Activated T-helper 2 cell treated with anti-CD3 and anti-CD28 coated beads, Interferon-gamma antibody, Interleukin-2, Interleukin-4, amounts not matched to agents 10 μg/mL and 5 μg/mL and 100 μg/mL, durations not matched to agents 14 hours and 24 hours and 36 hours (primary cell): ENCODE results near the gene ZNF609. TPM values are rescaled to one million over a fixed set of nuclear protein-coding genes. Genes with fewer than 3 reads are reported as not detected.

Experiments used
- DNase-seq: peaks from one replicate; pipeline ENCODE4 v3.0.0; 2021; ENCODE audit warnings: low spot score
- H3K27ac Mint-ChIP-seq: one replicate; pipeline ENCODE4 v1.8.0; 2021; ENCODE audit warnings: mixed read lengths
- H3K27me3 Mint-ChIP-seq: one replicate; pipeline ENCODE4 v1.8.0; 2021; ENCODE audit warnings: low read depth, mixed read lengths
- H3K36me3 Mint-ChIP-seq: one replicate; pipeline ENCODE4 v1.8.0; 2021; ENCODE audit warnings: low read depth, mixed read lengths
- H3K4me1 Mint-ChIP-seq: one replicate; pipeline ENCODE4 v1.8.0; 2021; ENCODE audit warnings: low read depth, mixed read lengths
- H3K4me3 Mint-ChIP-seq: one replicate; pipeline ENCODE4 v1.8.0; 2021; ENCODE audit warnings: low read depth, mild to moderate bottlenecking, moderate library complexity, mixed read lengths
- H3K9me3 Mint-ChIP-seq: one replicate; pipeline ENCODE4 v1.8.0; 2021; ENCODE audit warnings: mixed read lengths
- intact Hi-C: fragments of 100-400 bp; cut with micrococcal nuclease; formaldehyde crosslinking; loops from one replicate; pipeline ENCODE4 v1.15.1; 2023
- total RNA-seq: library from RNA; stranded (reverse); gene quantifications from 2 replicates; pipeline ENCODE4 v1.2.3, GENCODE V29; 2022

ZNF609 gene
- total RNA-seq, 1 donor from 2014 or later = 50.9 TPM

GRCh38 chr15:64566629-64567427 is 106.5 kb downstream of the ZNF609 start:
- intact Hi-C loops = no loop called here
- H3K27ac Mint-ChIP-seq = no peak overlapping the region

GRCh38 chr15:64568765-64569164 is 108.4 kb downstream of the ZNF609 start:
- Mint-ChIP-seq H3K4me1 (peaks cover 56% of the 10 kb centered on the region), H3K9me3 (no peaks in the 10 kb centered on the region), H3K4me3 (no peak overlapping the region), H3K27ac (peak overlapping the region; percentile 43), H3K36me3 (peaks cover 28% of the 10 kb centered on the region), H3K27me3 (no peaks in the 10 kb centered on the region)
- DNase-seq = no peak
- intact Hi-C loops = loop anchor here (1.0 kb wide), 1 partner anchor 107 kb away; no protein-coding TSS in a partner anchor

More at GRCh38 chr15:64566629-64567427, 106.5 kb downstream of the ZNF609 start:
- no peaks in the 10 kb centered on the region for H3K9me3 Mint-ChIP-seq
- DNase-seq = no peak
- H3K27me3 Mint-ChIP-seq = no peaks in the 10 kb centered on the region
- peaks cover 50% of the 10 kb centered on the region for H3K4me1 Mint-ChIP-seq
- peaks cover 28% of the 10 kb centered on the region for H3K36me3 Mint-ChIP-seq
- no peak overlapping the region for H3K4me3 Mint-ChIP-seq

- no peak overlapping the region for H3K4me3 Mint-ChIP-seq
- no peaks in the 10 kb centered on the region for H3K27me3 Mint-ChIP-seq
- H3K4me1 Mint-ChIP-seq = peaks cover 54% of the 10 kb centered on the region
- no peak for DNase-seq
- H3K27ac Mint-ChIP-seq = peak overlapping the region; percentile 55
- H3K36me3 Mint-ChIP-seq = peaks cover 32% of the 10 kb centered on the region
- H3K9me3 Mint-ChIP-seq = no peaks in the 10 kb centered on the region
- intact Hi-C loops = loop anchor here (5.0 kb wide), 1 partner anchor 40 kb away; no protein-coding TSS in a partner anchor
Observed at GRCh38 chr15:64571857-64572291, 111.5 kb downstream of the ZNF609 start.

GRCh38 chr15:64572856-64573255 is 112.5 kb downstream of the ZNF609 start:
- no peaks in the 10 kb centered on the region for H3K27me3 Mint-ChIP-seq
- peaks cover 31% of the 10 kb centered on the region for H3K36me3 Mint-ChIP-seq
- peaks cover 53% of the 10 kb centered on the region for H3K4me1 Mint-ChIP-seq
- intact Hi-C loops = loop anchor here (5.0 kb wide), 1 partner anchor 41 kb away; no protein-coding TSS in a partner anchor
- H3K4me3 Mint-ChIP-seq = no peak overlapping the region
- no peaks in the 10 kb centered on the region for H3K9me3 Mint-ChIP-seq
- H3K27ac Mint-ChIP-seq = no peak overlapping the region
- no peak for DNase-seq

GRCh38 chr15:64574301-64575017 is 114.1 kb downstream of the ZNF609 start:
- H3K9me3 Mint-ChIP-seq = no peaks in the 10 kb centered on the region
- H3K4me3 Mint-ChIP-seq = no peak overlapping the region
- H3K36me3 Mint-ChIP-seq = peaks cover 32% of the 10 kb centered on the region
- peak overlapping the region; percentile 36 for H3K27ac Mint-ChIP-seq
- intact Hi-C loops = loop anchor here (5.0 kb wide), 1 partner anchor 42 kb away; no protein-coding TSS in a partner anchor
- no peak for DNase-seq
- no peaks in the 10 kb centered on the region for H3K27me3 Mint-ChIP-seq
- peaks cover 37% of the 10 kb centered on the region for H3K4me1 Mint-ChIP-seq

- Mint-ChIP-seq H3K4me1 (peaks cover 22% of the 10 kb centered on the region), H3K4me3 (no peak overlapping the region), H3K27me3 (no peaks in the 10 kb centered on the region), H3K27ac (no peak overlapping the region), H3K36me3 (peaks cover 37% of the 10 kb centered on the region), H3K9me3 (peaks cover 24% of the 10 kb centered on the region)
- intact Hi-C loops = loop anchor here (5.0 kb wide), 1 partner anchor 44 kb away; no protein-coding TSS in a partner anchor
- DNase-seq = no peak
Observed at GRCh38 chr15:64580696-64581407, 120.5 kb downstream of the ZNF609 start.

GRCh38 chr15:64581408-64581761 is 121.0 kb downstream of the ZNF609 start:
- peaks cover 24% of the 10 kb centered on the region for H3K4me1 Mint-ChIP-seq
- DNase-seq = no peak
- peaks cover 24% of the 10 kb centered on the region for H3K9me3 Mint-ChIP-seq
- H3K27ac Mint-ChIP-seq = no peak overlapping the region
- no peaks in the 10 kb centered on the region for H3K27me3 Mint-ChIP-seq
- intact Hi-C loops = loop anchor here (5.0 kb wide), 1 partner anchor 44 kb away; no protein-coding TSS in a partner anchor
- peaks cover 38% of the 10 kb centered on the region for H3K36me3 Mint-ChIP-seq
- no peak overlapping the region for H3K4me3 Mint-ChIP-seq

GRCh38 chr15:64582202-64582601 is 121.8 kb downstream of the ZNF609 start:
- peaks cover 24% of the 10 kb centered on the region for H3K9me3 Mint-ChIP-seq
- H3K4me3 Mint-ChIP-seq = no peak overlapping the region
- H3K4me1 Mint-ChIP-seq = peaks cover 33% of the 10 kb centered on the region
- no peaks in the 10 kb centered on the region for H3K27me3 Mint-ChIP-seq
- H3K36me3 Mint-ChIP-seq = peaks cover 40% of the 10 kb centered on the region
- no peak for DNase-seq
- peak overlapping the region; percentile 38 for H3K27ac Mint-ChIP-seq
- intact Hi-C loops = loop anchor here (5.0 kb wide), 1 partner anchor 45 kb away; no protein-coding TSS in a partner anchor

GRCh38 chr15:64583519-64583918 is 123.1 kb downstream of the ZNF609 start:
- Mint-ChIP-seq H3K9me3 (peaks cover 24% of the 10 kb centered on the region), H3K4me3 (peak overlapping the region; percentile 56), H3K27ac (peak overlapping the region; percentile 80), H3K4me1 (peaks cover 42% of the 10 kb centered on the region), H3K27me3 (no peaks in the 10 kb centered on the region), H3K36me3 (peaks cover 46% of the 10 kb centered on the region)
- intact Hi-C loops = loop anchor here (5.0 kb wide), 1 partner anchor 46 kb away; no protein-coding TSS in a partner anchor
- DNase-seq = peak; percentile 19

GRCh38 chr15:64583983-64584382 is 123.6 kb downstream of the ZNF609 start:
- intact Hi-C loops = loop anchor here (5.0 kb wide), 1 partner anchor 47 kb away; no protein-coding TSS in a partner anchor
- peak overlapping the region; percentile 80 for H3K27ac Mint-ChIP-seq
- peaks cover 24% of the 10 kb centered on the region for H3K9me3 Mint-ChIP-seq
- peaks cover 42% of the 10 kb centered on the region for H3K36me3 Mint-ChIP-seq
- no peaks in the 10 kb centered on the region for H3K27me3 Mint-ChIP-seq
- peak overlapping the region; percentile 56 for H3K4me3 Mint-ChIP-seq
- peaks cover 45% of the 10 kb centered on the region for H3K4me1 Mint-ChIP-seq
- no peak for DNase-seq

GRCh38 chr15:64586259-64586870 is 126.0 kb downstream of the ZNF609 start:
- Mint-ChIP-seq H3K4me3 (no peak overlapping the region), H3K36me3 (peaks cover 26% of the 10 kb centered on the region), H3K27ac (peak overlapping the region; percentile 62), H3K27me3 (no peaks in the 10 kb centered on the region), H3K9me3 (peaks cover 7% of the 10 kb centered on the region), H3K4me1 (peaks cover 55% of the 10 kb centered on the region)
- DNase-seq = no peak
- intact Hi-C loops = loop anchor here (5.0 kb wide), 1 partner anchor 36 kb away; no protein-coding TSS in a partner anchor

- Mint-ChIP-seq H3K4me1 (peaks cover 52% of the 10 kb centered on the region), H3K27ac (no peak overlapping the region), H3K36me3 (peaks cover 22% of the 10 kb centered on the region), H3K27me3 (no peaks in the 10 kb centered on the region), H3K9me3 (peaks cover 4% of the 10 kb centered on the region), H3K4me3 (no peak overlapping the region)
- intact Hi-C loops = loop anchor here (5.0 kb wide), 1 partner anchor 35 kb away; no protein-coding TSS in a partner anchor
- no peak for DNase-seq
Observed at GRCh38 chr15:64586984-64587383, 126.6 kb downstream of the ZNF609 start.
